HEK293T (cell line): ENCODE results near the gene ESR2.

Experiments
- ARNT ChIP-seq: fragments of 450-650 bp; IDR thresholded peaks from 2 replicates; pipeline ENCODE4 v1.6.1; 2017; ENCODE audit warnings: mild to moderate bottlenecking
- BHLHE40 ChIP-seq: fragments of 450-650 bp; IDR thresholded peaks from 2 replicates; pipeline ENCODE4 v1.6.1; 2016; ENCODE audit warnings: mild to moderate bottlenecking, moderate library complexity, borderline replicate concordance
- ELF4 ChIP-seq: fragments of 450-650 bp; IDR thresholded peaks from 2 replicates; pipeline ENCODE4 v1.6.1; 2017; ENCODE audit warnings: antibody characterized with exemption
- FOXA1 ChIP-seq: fragments of 450-650 bp; IDR thresholded peaks from 2 replicates; pipeline ENCODE4 v1.6.1; 2016; ENCODE audit warnings: mild to moderate bottlenecking
- FOXK2 ChIP-seq: fragments of 450-650 bp; IDR thresholded peaks from 2 replicates; pipeline ENCODE4 v1.6.1; 2016; ENCODE audit warnings: mild to moderate bottlenecking
- FOXM1 ChIP-seq: fragments of 450-650 bp; IDR thresholded peaks from 2 replicates; pipeline ENCODE4 v1.6.1; 2017; ENCODE audit warnings: mild to moderate bottlenecking, borderline replicate concordance
- HDGF ChIP-seq: fragments of 450-650 bp; IDR thresholded peaks from 2 replicates; pipeline ENCODE4 v1.6.1; 2017; ENCODE audit warnings: antibody characterized with exemption, borderline replicate concordance
- L3MBTL2 ChIP-seq: fragments of 450-650 bp; conservative IDR thresholded peaks from 2 replicates; pipeline ENCODE4 v1.6.1; 2016; ENCODE audit warnings: mild to moderate bottlenecking
- LEF1 ChIP-seq: fragments of 450-650 bp; IDR thresholded peaks from 2 replicates; pipeline ENCODE4 v1.6.1; 2017; ENCODE audit warnings: mild to moderate bottlenecking, borderline replicate concordance
- SP1 ChIP-seq: fragments of 450-650 bp; IDR thresholded peaks from 2 replicates; pipeline ENCODE4 v1.6.1; 2017
- SUZ12 ChIP-seq: fragments of 450-650 bp; IDR thresholded peaks from 2 replicates; pipeline ENCODE4 v1.6.1; 2016; ENCODE audit warnings: mild to moderate bottlenecking
- TARDBP ChIP-seq: fragments of 450-650 bp; IDR thresholded peaks from 2 replicates; pipeline ENCODE4 v1.6.1; 2016
- ZNF384 ChIP-seq: fragments of 450-650 bp; IDR thresholded peaks from 2 replicates; pipeline ENCODE4 v1.6.1; 2016

DNA sequence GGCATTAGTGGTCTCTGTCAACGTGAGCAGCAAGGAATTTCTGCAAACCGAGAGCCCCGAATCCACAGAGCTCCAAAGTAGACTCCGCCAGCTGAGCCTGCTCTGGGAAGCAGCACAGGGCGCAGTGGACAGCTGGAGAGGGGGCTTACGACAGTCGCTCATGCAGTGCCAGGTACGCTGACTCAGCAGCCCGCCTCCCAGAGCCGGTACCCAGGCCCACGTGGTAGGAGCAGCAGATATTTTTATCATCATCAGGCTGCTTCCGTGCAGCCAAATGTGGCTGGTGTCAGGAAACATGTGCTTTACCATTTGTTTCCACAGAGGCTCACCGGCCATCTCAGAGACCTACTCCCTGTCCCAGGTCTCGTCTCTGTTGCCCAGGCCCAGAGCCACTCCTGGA lies 73.7 kb downstream of the ESR2 start:
- TF ChIP-seq FOXK2 (no peak), FOXM1 (no peak), ARNT (no peak), TARDBP (no peak), ZNF384 (no peak), SP1 (no peak), FOXA1 (no peak), BHLHE40 (no peak), SUZ12 (no peak), L3MBTL2 (no peak), HDGF (no peak), LEF1 (no peak), ELF4 (no peak)
